Cardiac fibroblast (primary cell): ENCODE measurements around the gene TBC1D9.
A peak's percentile ranks its signal among the peaks of the same experiment; 100 is the strongest.

ENCODE experiments used
- DNase-seq, 2 donors: peaks; one replicate each; pipeline versions ENCODE4 v3.0.0 to v3.0.0-alpha.2; 2010; ENCODE audit warnings: low read depth in 2 of 2
- H3K4me3 ChIP-seq, 2 donors: replicated peaks in 1 of 2; 1 replicate in 1 of 2; 2 replicates in 1 of 2; pipeline ENCODE4 v1.5.1; 2011; ENCODE audit warnings: low read depth in 2 of 2, low read length in 2 of 2, mild to moderate bottlenecking in 2 of 2, moderate library complexity in 1 of 2
- CTCF ChIP-seq: IDR thresholded peaks from one replicate; pipeline ENCODE4 v1.5.1; 2011; ENCODE audit warnings: low read depth, mild to moderate bottlenecking, low read length, inconsistent platforms

Gene TBC1D9

DNA sequence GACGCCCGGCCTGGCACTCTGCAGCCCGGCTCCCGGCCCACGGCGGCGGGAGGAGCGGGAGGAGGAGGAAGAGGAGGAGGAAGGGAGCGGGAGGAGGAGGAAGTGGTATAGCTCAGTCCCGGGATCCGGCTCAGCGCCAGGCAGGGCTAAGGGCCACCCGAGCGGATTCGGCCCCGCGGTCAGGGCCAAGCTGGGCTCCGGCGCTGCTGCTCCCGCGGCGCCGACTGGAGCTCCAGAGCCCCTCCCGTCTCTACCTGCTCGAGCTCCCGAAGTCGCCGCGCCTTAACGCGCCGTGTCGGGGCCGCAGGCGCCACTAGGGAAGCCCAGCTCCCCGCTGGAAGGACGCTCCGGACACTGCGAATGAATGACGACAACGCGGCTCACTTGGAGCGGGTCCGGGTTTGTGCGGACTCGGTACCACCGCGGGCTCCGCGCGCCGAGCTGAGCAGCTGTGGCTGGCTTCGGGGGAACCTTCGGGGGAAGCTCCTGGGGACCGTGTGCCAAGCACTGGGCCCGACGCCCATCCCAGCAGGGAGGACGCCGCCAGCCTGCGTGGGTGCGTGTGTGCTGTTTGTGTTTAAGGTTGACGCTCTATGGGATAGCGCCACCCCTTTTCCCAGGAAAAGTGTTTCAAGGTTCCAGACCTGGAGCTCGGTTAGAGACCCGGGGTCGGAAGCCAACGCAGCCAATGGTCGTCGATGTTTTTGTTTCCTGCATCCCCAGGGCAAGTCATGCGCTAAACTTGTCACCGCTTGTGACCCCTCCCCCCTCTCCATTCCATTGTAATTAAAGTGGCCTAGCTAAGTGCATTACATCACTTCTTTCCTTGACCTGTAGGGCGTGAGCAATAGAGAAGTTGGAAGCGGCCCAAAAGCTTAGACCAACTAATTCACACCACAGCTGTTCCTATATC is at the start of gene TBC1D9:
TSS of gene TBC1D9 (minus strand) at position 67 of the 913 bp plus-strand sequence. CDS start 340 bp downstream, outside the sequence.
- peak within 1 kb of the TSS; percentile 80 to 82 for H3K4me3 ChIP-seq
- peak; percentile 82 to 90 for DNase-seq
- TF ChIP-seq CTCF: peak; percentile 2

DNA sequence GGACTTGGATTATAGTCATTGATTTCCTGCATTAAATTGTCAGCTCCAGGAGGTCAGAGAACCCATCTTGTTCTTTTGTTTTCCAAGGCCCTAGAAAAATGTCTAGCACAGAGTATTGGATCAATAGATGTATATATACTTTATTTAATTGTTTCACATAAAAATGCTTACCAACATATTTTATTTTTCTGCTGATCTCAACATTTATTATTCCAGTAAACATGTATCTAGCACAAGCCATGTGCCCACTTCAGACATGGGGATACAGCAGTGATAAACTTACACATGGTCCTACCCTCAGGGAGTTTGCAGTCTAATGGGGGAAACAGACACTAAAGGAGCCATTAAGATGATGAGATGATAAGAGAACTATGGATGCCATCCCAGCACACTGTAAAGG is 49.1 kb upstream of the TBC1D9 start:
- DNase-seq: no peak
- TF ChIP-seq CTCF: no peak
- H3K4me3 ChIP-seq: no peak overlapping the region

DNA sequence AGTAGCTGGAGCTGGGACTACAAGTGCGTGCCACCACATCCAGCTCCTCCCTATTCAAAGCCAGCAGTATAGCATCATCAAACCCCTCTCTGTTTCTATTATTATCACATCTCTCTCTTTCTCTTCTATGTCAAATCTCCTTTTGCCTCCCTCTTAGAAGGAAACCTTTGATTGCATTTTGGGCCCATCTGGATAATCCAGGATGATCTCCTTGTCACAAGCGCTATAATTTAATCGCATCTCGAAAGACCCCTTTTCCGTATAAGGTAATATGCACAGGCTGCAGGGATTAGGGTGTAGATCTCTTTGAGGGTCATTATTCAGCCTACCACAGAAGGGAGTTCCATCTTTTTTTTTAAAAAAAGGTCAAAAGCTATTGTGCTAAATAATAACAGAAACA is 46.4 kb upstream of the TBC1D9 start:
- no peak overlapping the region for H3K4me3 ChIP-seq
- no peak for DNase-seq
- no peak for TF ChIP-seq CTCF

DNA sequence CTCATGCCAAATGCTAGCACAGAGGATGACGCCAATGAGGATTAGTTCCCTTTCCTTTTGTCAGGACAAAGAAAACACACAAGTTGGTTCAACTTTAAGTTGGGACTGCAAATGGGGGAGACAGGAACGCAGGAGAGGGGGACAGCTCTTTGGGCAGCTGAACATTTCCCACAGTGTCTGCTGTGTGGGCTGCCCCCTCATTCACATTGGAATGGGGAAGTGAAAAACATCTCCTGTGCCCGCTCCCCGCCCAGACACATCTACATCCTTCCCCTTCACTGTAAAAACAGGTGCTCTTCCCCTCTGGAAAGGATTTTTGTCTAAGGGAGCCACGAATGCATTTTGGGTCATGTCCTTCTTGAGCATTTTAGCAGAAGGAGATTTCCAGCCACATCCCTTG is 44.5 kb upstream of the TBC1D9 start:
- no peak for TF ChIP-seq CTCF
- H3K4me3 ChIP-seq: no peak overlapping the region
- DNase-seq: no peak

- no peak for DNase-seq
- TF ChIP-seq CTCF: no peak
- H3K4me3 ChIP-seq: no peak overlapping the region
Observed at GRCh38 chr4:140799686-140800225, 43.6 kb upstream of the TBC1D9 start.

DNA sequence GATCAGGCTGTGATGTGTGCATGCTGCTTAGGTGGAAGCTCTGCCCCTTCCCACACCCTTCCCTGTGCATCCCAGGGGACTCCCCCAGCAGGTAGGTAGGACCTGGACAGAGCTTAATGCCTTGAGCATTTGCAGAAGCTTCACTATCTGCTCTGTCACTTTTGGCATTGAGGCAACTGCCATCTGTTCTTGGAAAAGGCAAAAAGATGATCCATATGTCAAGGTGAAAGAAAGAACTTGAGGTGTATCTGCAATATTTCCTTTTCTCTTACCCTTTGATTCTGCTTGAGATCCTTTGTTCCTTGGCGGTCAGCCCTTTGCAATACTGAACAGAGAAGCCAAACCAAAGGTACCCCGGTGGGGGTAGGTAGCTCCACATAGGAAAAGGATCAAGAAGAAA is 37.1 kb upstream of the TBC1D9 start:
- no peak overlapping the region for H3K4me3 ChIP-seq
- TF ChIP-seq CTCF: no peak
- DNase-seq: no peak
